CD14-positive monocyte (primary cell): ENCODE measurements around the gene ANGPTL7. TPM values are rescaled to one million over a fixed set of nuclear protein-coding genes. Genes with fewer than 3 reads are reported as not detected.

Source experiments
- DNase-seq, 3 donors: peaks; one replicate each; pipeline ENCODE4 v3.0.0-alpha.2; 2011 to 2022
- H2AFZ ChIP-seq: 2 replicates; pipeline ENCODE4 v1.6.0; 2012; ENCODE audit warnings: mild to moderate bottlenecking, low read depth, low read length, inconsistent platforms; ENCODE audit not compliant: insufficient read depth, poor library complexity, severe bottlenecking
- H3K27ac ChIP-seq, 2 donors: 1 replicate in 1 of 2; 2 replicates in 1 of 2; pipeline ENCODE4 v1.5.1; 2012 to 2013; ENCODE audit warnings: low read length in 2 of 2, control low read depth in 1 of 2, inconsistent platforms in 1 of 2, low read depth in 1 of 2, mild to moderate bottlenecking in 1 of 2
- H3K27me3 ChIP-seq, 2 donors: one replicate each; pipeline versions ENCODE4 v1.6.0 to v1.6.1; 2011 to 2013; ENCODE audit warnings: low read length in 2 of 2; ENCODE audit not compliant: control insufficient read depth in 2 of 2, insufficient read depth in 2 of 2
- H3K36me3 ChIP-seq, 2 donors: replicated peaks in 1 of 2; 1 replicate in 1 of 2; 2 replicates in 1 of 2; pipeline versions ENCODE4 v1.5.1 to v1.6.1; 2012 to 2013; ENCODE audit warnings: low read length in 2 of 2, control low read depth in 1 of 2, inconsistent platforms in 1 of 2, mild to moderate bottlenecking in 1 of 2; ENCODE audit not compliant: insufficient read depth in 2 of 2, control insufficient read depth in 1 of 2
- H3K4me1 ChIP-seq, 2 donors: 1 replicate in 1 of 2; 2 replicates in 1 of 2; pipeline versions ENCODE4 v1.5.1 to v1.6.1; 2012 to 2013; ENCODE audit warnings: low read length in 2 of 2, control low read depth in 1 of 2, inconsistent platforms in 1 of 2, mild to moderate bottlenecking in 1 of 2, moderate library complexity in 1 of 2; ENCODE audit not compliant: insufficient read depth in 2 of 2, control insufficient read depth in 1 of 2
- H3K4me2 ChIP-seq: replicated peaks from 2 replicates; pipeline ENCODE3; 2012; ENCODE audit warnings: low read length, moderate library complexity, mild to moderate bottlenecking; ENCODE audit not compliant: poor library complexity, severe bottlenecking; ENCODE audit errors: extremely low read depth
- H3K4me3 ChIP-seq, 3 experiments: fragments of 200-600 bp in 1 of 3; sonication (generic) in 1 of 3; replicated peaks in 1 of 3; 1 replicate in 2 of 3; 2 replicates in 1 of 3; pipeline ENCODE4 v1.5.1; 2011 to 2013; ENCODE audit warnings: low read length in 3 of 3, mild to moderate bottlenecking in 3 of 3, control low read depth in 2 of 3, low read depth in 2 of 3, inconsistent platforms in 1 of 3, moderate library complexity in 1 of 3
- H3K79me2 ChIP-seq: 2 replicates; pipeline ENCODE4 v1.6.0; 2012; ENCODE audit warnings: mild to moderate bottlenecking, control low read depth, inconsistent platforms, low read length, moderate library complexity; ENCODE audit not compliant: insufficient read depth
- H3K9ac ChIP-seq: 2 replicates; pipeline ENCODE4 v1.6.0; 2017; ENCODE audit warnings: low read length, mild to moderate bottlenecking; ENCODE audit not compliant: insufficient read depth, poor library complexity, severe bottlenecking
- H3K9me3 ChIP-seq, 2 donors: replicated peaks in 1 of 2; 1 replicate in 1 of 2; 2 replicates in 1 of 2; pipeline versions ENCODE4 v1.5.1 to v1.6.1; 2012 to 2013; ENCODE audit warnings: low read length in 2 of 2, control low read depth in 1 of 2; ENCODE audit not compliant: control insufficient read depth in 1 of 2, insufficient read depth in 1 of 2
- H4K20me1 ChIP-seq: 2 replicates; pipeline ENCODE4 v1.6.0; 2012; ENCODE audit warnings: mild to moderate bottlenecking, low read length, control low read depth, moderate library complexity; ENCODE audit not compliant: insufficient read depth
- H3K27ac Mint-ChIP-seq, 7 donors: one replicate each; pipeline ENCODE4 v1.8.0; 2020; ENCODE audit warnings: mild to moderate bottlenecking in 7 of 7, mixed read lengths in 7 of 7, moderate library complexity in 6 of 7, inconsistent platforms in 2 of 7
- H3K27me3 Mint-ChIP-seq, 3 donors: one replicate each; pipeline ENCODE4 v1.8.0; 2021 to 2022; ENCODE audit warnings: low read depth in 3 of 3, mild to moderate bottlenecking in 3 of 3, mixed read lengths in 3 of 3, moderate library complexity in 3 of 3, inconsistent platforms in 1 of 3
- H3K36me3 Mint-ChIP-seq, 2 donors: one replicate each; pipeline ENCODE4 v1.8.0; 2020; ENCODE audit warnings: mixed read lengths in 2 of 2, inconsistent platforms in 1 of 2, mild to moderate bottlenecking in 1 of 2
- H3K4me1 Mint-ChIP-seq: one replicate; pipeline ENCODE4 v1.8.0; 2020; ENCODE audit warnings: mild to moderate bottlenecking, mixed read lengths
- H3K4me3 Mint-ChIP-seq, 2 donors: one replicate each; pipeline ENCODE4 v1.8.0; 2020; ENCODE audit warnings: mild to moderate bottlenecking in 2 of 2, mixed read lengths in 2 of 2, moderate library complexity in 1 of 2
- H3K9me3 Mint-ChIP-seq, 7 donors: one replicate each; pipeline ENCODE4 v1.8.0; 2020 to 2022; ENCODE audit warnings: mixed read lengths in 7 of 7, mild to moderate bottlenecking in 6 of 7, moderate library complexity in 6 of 7, inconsistent platforms in 2 of 7
- WGBS: methylation state at CpG from one replicate; pipeline ENCODE4 v1.1.5; 2013; ENCODE audit warnings: missing lambda C conversion rate; ENCODE audit not compliant: insufficient coverage; 5-methylcytosine and 5-hydroxymethylcytosine counted together
- intact Hi-C, 2 donors: fragments of 100-400 bp; cut with micrococcal nuclease; formaldehyde crosslinking; loops; one replicate each; pipeline versions ENCODE4 v1.15.0 to v1.15.1; 2023
- polyA plus RNA-seq, 3 donors: library from polyadenylated mRNA; depleted of rRNA in 1 of 3; unstranded in 2 of 3; stranded (reverse) in 1 of 3; fragments of 300-500 nt in 2 of 3; fragments of >200 nt in 1 of 3; fragmentation: Illumina TruSeq in 2 of 3; gene quantifications; 1 replicate in 2 of 3; 2 replicates in 1 of 3; pipeline ENCODE4 v1.2.3, GENCODE V29; 2012 to 2021
- TF ChIP-seq, protein P1 (sequence below): fragments of 200-600 bp; IDR thresholded peaks from one replicate; pipeline ENCODE4 v1.8.0; 2022; ENCODE audit warnings: antibody characterized with exemption, mild to moderate bottlenecking

The ANGPTL7 gene
- polyA plus RNA-seq, 3 donors, result not detected

DNA sequence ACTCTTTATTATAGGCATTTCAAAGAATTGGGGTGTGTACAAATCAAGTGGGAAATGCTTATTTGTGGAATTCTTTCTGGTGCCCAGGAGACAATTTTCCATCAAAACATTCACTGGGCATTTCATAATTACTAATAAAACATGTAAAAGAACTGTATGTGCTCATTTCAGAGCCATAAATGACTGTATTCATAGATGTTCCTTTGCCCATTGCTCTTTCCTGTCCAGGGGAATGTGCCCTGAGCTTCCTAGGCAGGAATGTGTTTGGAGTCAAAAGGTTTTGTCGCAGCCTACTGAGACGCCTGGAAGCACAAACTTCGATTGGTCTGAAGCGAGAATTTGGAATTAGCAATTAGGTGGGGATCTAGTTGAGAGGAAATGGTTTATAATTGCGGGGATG, 45.8 kb upstream of the ANGPTL7 start:
- no peaks in the 10 kb centered on the region for H3K27me3 ChIP-seq
- H3K79me2 ChIP-seq, result no peaks in the 10 kb centered on the region
- no peak overlapping the region for H3K9ac ChIP-seq
- H3K27ac ChIP-seq, result no peak overlapping the region
- no peak overlapping the region for H3K4me2 ChIP-seq
- no peaks in the 10 kb centered on the region for H4K20me1 ChIP-seq
- no peaks in the 10 kb centered on the region for H3K4me1 ChIP-seq
- Mint-ChIP-seq H3K4me1 (no peaks in the 10 kb centered on the region), H3K4me3 (no peak overlapping the region), H3K36me3 (peaks cover 73 to 86% of the 10 kb centered on the region in 2 donors), H3K27me3 (no peaks in the 10 kb centered on the region), H3K9me3 (no peaks in the 10 kb centered on the region), H3K27ac (peak overlapping the region in 1 of 7 donors; percentile 2)
- peaks cover 77 to 91% of the 10 kb centered on the region in 2 donors for H3K36me3 ChIP-seq
- no peaks in the 10 kb centered on the region for H3K9me3 ChIP-seq
- 95% methylated on average over 3 of the region's 5 CpGs for WGBS
- H3K4me3 ChIP-seq, result no peak overlapping the region
- intact Hi-C loops, result no loop called here
- no peak overlapping the region for H2AFZ ChIP-seq
- no peak for DNase-seq
- TF ChIP-seq, protein P1, sequence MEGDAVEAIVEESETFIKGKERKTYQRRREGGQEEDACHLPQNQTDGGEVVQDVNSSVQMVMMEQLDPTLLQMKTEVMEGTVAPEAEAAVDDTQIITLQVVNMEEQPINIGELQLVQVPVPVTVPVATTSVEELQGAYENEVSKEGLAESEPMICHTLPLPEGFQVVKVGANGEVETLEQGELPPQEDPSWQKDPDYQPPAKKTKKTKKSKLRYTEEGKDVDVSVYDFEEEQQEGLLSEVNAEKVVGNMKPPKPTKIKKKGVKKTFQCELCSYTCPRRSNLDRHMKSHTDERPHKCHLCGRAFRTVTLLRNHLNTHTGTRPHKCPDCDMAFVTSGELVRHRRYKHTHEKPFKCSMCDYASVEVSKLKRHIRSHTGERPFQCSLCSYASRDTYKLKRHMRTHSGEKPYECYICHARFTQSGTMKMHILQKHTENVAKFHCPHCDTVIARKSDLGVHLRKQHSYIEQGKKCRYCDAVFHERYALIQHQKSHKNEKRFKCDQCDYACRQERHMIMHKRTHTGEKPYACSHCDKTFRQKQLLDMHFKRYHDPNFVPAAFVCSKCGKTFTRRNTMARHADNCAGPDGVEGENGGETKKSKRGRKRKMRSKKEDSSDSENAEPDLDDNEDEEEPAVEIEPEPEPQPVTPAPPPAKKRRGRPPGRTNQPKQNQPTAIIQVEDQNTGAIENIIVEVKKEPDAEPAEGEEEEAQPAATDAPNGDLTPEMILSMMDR, result no peak

DNA sequence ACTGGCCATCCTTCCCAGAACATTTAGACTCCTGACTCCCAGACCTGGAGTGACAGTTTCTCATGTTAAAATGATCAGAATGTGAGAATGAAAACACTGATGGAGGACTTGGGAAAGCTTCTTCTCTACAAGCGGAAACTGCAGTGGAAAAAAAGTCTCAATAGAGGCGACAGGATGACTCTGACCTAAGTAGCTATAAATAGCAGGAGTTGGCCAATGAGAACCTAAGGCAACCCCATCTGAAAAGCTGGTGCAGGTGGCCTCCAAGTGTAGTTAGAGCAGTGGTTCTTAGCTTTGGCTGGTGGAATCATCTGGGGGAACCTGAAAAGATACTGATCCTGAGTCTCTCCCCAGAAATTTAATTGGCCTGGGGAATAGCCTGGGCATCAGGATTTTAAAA, 45.2 kb upstream of the ANGPTL7 start:
- Mint-ChIP-seq H3K4me1 (no peaks in the 10 kb centered on the region), H3K36me3 (peaks cover 70 to 86% of the 10 kb centered on the region in 2 donors), H3K27me3 (no peaks in the 10 kb centered on the region), H3K4me3 (no peak overlapping the region), H3K9me3 (no peaks in the 10 kb centered on the region), H3K27ac (no peak overlapping the region)
- Histone ChIP-seq H3K4me1 (no peaks in the 10 kb centered on the region), H3K27me3 (no peaks in the 10 kb centered on the region), H3K9me3 (no peaks in the 10 kb centered on the region), H3K79me2 (no peaks in the 10 kb centered on the region), H3K4me2 (no peak overlapping the region), H3K9ac (no peak overlapping the region), H3K4me3 (no peak overlapping the region), H3K27ac (no peak overlapping the region), H2AFZ (no peak overlapping the region), H4K20me1 (no peaks in the 10 kb centered on the region), H3K36me3 (peaks cover 76 to 91% of the 10 kb centered on the region in 2 donors)
- TF ChIP-seq, protein P1, result no peak
- intact Hi-C loops, result no loop called here
- 100% methylated on average over 1 of the region's 2 CpGs for WGBS
- no peak for DNase-seq
